ENCODE measurements around the gene ACAT2.

DNA sequence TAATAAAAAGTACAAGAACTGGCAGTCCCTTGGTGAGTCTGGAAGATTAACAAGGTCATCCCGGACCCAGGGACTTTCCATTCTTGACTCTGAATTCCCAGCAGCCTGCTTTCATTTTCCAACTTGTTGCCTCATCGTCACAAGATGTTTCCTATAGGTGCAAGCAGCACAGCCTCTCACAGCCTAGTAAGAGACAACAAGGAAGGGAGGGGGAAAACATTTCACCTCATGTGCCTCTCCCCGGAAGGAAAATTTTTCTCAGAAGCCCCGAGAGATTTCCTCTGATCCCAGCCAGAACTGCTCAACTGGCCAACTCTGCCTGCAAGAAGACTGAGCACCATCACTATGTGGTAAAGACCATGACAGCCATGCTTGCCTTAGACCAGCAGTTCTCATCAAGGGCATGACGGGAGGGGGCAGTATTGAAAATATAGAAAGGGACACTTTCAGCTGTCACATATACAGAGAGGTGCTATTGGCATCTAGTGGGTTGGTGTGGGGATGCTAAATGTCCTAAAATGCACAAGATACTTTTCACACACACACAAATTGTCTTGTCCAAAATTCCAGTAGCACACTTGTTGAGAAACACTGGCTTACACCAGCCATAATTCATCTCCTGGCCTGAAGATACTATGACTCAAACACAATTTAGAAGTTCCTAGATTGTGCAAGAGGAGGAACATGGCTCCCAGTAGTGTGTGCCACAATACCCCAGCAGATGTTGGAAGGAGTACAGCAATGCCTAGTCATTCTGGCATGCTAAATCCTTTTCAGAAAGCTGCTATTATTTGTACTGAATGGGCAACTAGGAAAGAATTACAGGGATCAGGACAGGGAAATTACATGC is 45.4 kb upstream of the ACAT2 start:
- TF ChIP-seq PATZ1 (CRISPR knock-in tag; IDR thresholded peaks at IDR 0.05; ENCODE audit: borderline replicate concordance) (no peak), CREB5 (CRISPR knock-in tag; IDR thresholded peaks at IDR 0.05; ENCODE audit: low read depth) (no peak), TSHZ2 (CRISPR knock-in tag; IDR thresholded peaks at IDR 0.05) (no peak), ZFP30 (CRISPR knock-in tag; IDR thresholded peaks at IDR 0.05) (no peak), ZNF8 (CRISPR knock-in tag; IDR thresholded peaks at IDR 0.05) (no peak), PPARA (CRISPR knock-in tag; IDR thresholded peaks at IDR 0.05; ENCODE audit: borderline replicate concordance) (no peak), ARNTL (CRISPR knock-in tag; IDR thresholded peaks at IDR 0.05; ENCODE audit: borderline replicate concordance, low read depth) (no peak), ESRRG (CRISPR knock-in tag; IDR thresholded peaks at IDR 0.05) (no peak), RARB (CRISPR knock-in tag; IDR thresholded peaks at IDR 0.05) (no peak)
- TF ChIP-seq, protein P1, sequence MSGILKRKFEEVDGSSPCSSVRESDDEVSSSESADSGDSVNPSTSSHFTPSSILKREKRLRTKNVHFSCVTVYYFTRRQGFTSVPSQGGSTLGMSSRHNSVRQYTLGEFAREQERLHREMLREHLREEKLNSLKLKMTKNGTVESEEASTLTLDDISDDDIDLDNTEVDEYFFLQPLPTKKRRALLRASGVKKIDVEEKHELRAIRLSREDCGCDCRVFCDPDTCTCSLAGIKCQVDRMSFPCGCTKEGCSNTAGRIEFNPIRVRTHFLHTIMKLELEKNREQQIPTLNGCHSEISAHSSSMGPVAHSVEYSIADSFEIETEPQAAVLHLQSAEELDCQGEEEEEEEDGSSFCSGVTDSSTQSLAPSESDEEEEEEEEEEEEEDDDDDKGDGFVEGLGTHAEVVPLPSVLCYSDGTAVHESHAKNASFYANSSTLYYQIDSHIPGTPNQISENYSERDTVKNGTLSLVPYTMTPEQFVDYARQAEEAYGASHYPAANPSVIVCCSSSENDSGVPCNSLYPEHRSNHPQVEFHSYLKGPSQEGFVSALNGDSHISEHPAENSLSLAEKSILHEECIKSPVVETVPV (CRISPR knock-in tag; IDR thresholded peaks at IDR 0.05) = no peak
